GM21576 (cell line): ENCODE results near the gene TCP11L2.
"Not testable (repeated sequence)": the region's sequence is repeated elsewhere in the genome, so short reads cannot be mapped to it uniquely, and the experiment has no call there.

Experiments used
- ATAC-seq: cut with Tn5 transposase; IDR thresholded peaks from one replicate; pipeline ENCODE4 v1.9.1; 2021; ENCODE audit warnings: mild to moderate bottlenecking, moderate library complexity; ENCODE audit not compliant: unreplicated experiment

Gene TCP11L2

DNA sequence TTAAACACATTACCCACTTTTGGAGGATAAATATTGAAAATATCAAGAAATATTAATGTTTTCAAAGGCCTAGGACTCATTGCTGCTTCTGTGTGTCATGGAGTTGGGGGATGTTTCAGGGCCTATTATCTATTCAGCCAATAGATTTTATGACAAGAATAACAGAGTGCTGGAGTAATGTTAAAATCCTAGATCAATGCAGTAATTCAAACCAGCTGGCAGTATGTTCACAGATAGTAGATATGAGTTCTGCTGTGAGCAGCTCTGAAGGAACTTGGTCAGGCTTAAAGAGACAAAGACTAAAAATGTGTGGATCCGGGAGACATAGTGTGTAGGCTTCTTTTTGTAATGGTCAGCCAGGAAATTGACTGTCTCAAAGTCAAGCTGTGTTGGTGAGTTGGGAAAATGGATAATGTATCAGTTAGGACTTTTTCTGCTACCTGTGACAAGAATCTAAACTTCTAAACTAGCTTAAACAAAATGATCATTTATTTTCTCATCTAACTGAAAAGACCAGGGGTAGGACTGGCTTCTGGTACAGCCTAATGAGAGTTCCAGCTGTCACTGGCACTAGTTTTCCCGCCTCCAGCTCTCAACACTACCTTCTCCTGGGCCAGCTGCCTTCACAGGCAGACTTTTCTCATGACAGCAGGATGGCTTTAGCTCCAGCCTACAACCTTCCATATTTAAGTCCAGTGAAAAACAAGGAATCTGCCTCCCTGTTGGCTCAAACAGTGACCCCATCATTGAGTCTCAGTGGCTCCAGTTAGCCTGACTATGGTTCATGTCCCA is 38.7 kb downstream of the TCP11L2 start:
- no peak for ATAC-seq

DNA sequence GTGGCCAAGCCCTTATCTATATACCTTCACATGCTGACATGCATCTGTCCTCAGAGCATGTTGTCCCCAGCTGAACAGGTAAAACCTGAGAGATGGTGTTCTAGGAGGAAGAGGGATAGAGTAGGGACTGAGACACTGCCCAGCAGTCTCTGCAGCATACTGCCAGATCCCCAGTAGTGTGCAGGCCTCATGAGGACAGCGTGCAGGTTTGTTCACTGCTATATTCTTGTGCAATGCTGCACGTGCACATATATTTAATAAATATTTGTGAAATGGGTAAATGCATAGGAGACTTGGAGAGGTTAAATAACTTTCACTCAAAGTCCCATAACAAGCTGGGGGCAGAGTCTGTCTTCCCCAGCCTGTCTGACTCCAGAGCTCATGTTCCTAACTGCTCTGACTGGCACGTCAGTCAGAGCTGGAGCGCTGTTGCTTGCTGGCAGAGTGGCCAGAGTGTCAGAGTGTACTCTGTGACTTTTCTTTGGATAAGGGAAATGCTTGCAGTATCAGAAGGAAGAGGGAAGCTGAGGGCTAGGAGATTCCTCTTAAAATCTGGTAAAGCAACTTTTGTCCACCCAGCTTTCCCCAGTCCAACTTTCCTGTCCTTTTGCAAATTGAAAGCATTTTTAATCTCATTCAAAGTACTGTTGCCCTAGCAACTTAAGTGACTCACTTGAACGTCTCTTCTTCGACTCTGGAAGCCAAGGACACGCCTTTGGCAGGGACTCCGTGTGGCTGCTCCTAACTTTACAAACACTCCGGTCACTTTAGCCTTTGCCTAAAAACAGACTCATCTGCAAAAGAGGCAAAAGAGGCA is 40.1 kb downstream of the TCP11L2 start:
- no peak for ATAC-seq

DNA sequence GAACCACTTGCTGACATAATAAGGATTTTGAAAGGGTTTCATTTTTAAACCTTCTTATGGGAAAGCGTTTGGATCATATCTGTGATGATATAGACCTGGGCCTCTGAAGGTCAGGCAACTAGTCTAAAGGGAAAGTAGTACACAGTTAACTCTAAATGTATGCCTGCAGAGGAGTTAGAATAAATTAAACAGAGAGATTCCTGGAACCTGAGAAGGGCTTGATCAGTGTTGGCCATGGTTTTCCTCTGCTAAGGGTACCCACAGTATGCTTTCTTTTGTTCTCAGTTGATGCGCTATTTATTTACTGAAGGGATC is 40.6 kb downstream of the TCP11L2 start:
- no peak for ATAC-seq

DNA sequence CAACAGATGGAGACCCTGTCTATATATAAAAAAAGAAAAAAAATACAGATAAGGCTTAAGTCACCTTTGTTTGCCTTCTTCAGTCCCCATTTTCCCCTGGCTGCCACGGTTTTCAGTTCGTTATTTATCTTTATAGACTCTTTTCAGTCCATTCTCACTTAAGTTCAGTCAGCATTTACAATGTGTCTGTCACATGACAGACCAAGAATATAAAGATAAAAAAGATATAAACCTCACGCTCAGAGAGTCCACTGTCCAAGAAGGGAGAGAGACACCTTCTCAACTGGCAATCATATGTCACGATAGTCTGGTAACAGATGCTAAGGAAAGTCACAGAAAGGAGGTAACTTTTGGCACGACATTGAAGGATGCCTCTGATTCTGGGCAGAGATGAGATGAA is 41.6 kb downstream of the TCP11L2 start:
- ATAC-seq = no peak

DNA sequence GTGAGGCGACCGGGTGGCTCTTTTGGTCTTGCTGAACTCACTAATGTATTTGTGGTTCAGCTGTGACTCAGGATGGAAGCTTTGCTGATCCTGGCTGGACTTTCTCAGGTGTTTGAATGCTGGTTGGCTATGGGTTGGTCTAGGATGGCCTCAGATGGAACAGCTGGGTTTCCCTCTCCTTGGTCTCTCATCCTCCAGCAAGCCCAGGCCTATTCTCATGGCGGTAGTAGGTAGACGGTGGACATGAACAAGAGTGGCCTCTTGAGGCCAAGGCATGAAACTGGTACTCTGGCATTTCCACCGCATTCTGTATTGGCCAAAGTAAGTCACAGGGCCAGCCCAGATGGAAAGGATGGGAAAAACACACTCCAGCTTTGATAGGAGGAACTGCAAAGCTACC is 43.2 kb downstream of the TCP11L2 start:
- no peak for ATAC-seq

DNA sequence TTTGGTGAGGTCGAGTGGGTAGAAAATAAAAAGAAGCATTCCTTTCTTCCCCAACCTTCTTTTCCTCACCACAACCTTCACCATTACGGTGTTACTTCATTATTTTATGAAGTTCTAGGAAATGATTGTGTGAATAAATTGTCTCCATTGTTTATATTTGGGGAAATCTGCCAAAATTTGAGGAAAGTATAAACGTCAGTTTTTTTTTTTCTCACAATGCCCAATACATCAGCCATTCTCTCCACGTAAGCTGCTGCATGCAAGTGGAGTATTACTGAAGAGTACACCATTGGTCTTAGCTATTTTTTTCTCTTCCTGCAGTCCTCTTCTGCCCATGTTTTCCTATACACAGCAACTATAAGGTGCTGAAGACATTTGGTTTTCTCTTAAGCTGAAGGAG is 45.9 kb downstream of the TCP11L2 start:
- ATAC-seq = no peak

DNA sequence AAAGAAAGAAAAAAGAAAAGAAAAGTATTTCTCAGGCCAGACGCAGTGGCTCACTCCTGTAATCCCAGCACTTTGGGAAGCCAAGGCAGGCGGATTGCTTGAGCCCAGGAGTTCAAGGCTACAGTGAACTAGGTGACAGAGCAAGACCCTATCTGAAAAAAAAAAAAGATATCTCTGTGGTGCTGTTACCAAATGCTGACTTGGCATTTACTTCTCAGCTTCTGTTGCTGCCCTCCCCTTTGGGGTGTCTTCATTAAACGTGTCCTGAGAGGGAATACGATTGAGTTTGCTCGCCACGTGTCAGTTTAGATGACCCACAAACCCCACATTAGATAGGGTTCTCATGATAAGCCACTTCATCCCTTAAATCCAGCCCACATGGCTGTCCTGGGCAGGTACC is 50.6 kb downstream of the TCP11L2 start:
- ATAC-seq = no peak

DNA sequence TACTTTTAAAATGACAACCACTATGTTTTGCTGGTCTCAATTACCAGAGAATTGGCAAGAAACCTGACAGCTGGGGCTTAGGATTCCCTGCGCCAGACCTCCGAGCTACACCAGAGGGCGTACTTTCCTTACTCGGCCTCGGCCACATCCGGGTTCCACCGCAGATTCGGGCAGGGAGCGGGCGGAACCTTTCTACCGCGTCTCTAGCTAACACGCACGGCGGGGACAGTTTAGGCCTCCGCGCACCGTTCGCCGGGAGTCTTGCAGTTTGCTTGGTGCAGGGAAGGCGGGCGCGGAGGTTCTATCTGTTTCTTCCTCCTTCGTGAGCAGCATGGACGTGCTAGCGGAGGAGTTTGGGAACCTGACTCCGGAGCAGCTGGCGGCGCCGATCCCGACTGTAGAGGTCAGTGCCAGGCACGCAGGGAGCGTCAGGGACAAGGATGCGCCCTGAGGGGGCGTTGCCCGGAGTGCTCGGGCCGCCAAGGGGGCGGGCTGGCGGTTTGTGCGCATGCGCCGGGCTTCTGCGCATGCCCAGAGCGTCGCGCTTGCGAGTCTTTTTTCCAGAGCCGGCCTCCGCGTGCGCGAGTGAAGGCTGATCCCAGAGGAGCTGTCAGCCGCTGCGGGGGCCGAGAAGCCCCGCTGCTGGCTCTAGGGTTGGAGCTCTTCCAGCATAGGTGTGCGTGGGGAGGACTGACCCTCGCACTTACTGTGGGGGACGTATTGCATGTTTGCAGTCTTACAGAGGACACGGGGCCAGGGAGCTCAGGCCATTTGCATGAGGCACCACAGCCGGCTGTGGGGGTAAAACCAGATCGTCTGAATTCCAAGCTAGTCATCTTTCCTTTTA is 55.2 kb downstream of the TCP11L2 start, which contains the start of gene POLR3B:
TSS of gene POLR3B (plus strand) at position 200 of the 847 bp plus-strand sequence. CDS start at position 332, 132 bp downstream.
- peak; percentile 84 for ATAC-seq

DNA sequence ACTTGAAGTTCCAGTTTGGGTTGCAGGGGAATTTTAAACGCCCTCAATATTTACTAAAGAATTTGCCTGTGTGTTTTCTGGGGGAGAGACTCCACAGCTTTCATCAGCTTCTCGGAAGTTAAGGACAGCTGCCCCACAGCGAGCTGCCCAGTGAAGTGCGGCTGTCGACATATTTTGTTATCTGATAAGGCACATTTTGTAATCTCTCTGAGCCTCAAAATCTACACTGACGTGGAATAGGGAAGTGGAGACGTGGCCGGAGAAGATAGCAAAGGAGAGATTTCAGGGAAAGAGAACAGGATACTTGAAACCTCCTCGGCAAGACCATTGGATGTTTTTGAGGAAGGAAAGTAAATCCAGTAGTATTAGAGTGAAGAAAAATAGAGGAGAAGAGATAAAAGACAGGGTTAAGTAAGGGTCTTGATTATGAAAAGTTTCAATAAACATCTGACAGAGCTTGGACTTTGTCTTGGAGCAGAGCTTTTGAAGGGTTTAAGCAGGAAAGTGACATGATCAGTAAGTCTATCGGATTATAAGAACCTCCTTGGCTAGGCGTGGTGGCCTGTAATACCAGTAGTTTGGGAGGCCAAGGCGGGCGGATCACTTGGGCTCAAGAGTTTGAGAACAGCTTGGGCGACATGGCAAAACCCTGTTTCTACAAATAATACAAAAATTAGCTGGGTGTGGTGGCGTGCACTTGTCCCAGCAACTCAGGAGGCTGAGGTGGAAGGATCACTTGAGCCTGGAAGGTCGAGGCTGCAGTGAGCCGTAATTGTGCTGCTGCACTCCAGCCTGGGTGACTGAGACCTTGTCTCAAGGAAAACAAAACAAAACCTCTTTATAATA is 56.1 kb downstream of the TCP11L2 start:
- ATAC-seq = peak; percentile 5

DNA sequence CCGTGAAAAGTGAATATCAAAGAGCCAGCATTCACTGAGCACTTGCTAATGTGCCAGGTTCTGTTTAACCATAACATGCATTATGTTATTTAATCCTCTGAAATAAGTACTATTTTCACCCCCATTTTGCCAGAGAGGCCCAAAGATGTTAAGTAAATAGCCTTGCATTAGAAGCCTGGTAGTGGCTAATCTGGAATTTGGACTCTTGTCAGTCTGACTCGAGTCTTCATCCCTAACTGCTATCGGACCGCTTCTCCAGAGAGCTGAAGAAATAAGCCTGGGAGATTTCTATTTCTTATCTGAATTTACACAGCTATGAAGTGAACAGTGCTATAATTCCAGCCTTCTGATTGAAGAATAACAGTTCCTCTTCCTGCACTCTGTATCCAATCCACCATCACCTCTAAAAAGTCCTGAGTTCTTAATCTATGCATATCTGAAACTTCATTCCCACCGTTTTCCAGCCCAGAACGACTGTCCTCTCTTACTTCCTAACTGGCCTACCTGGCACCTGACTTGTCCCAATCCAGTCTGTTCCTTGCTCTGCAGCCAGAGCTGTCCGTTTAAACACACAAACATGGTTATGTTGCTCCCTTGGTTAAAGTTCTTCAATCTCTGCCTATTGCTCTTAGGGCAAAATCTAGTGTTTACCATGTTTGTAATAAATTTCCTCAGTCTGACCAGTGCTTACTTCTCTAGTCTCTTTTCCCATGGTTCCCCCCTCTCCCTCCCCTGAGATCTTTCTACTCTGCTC is 57.3 kb downstream of the TCP11L2 start:
- no peak for ATAC-seq

DNA sequence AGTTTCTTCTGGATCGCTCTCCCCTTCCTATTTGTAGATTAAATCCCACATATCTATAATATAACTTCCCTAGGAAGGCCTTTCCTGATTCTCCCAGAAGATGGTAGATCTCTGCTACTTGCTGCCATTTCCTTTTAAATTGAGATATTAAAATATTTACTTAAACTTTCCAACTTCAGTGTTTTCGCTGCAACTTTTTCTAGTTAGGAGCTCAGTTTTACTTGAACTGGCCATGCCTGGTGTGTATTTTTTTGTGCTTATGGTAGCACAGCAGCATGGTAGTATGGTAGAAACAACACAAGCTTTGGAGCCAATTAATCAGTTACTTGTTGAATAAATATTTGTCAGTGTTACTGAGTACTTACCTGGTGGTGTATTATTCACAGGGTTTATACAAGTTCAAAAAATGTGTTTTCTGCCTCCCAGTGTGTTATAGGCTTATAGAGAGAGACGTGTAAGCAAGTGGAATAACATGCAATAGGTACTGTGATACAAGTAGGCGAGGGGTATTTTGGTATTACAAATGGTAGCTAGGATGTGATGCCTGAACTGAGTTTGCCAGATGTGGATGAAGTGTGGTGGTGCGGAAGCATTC is 58.0 kb downstream of the TCP11L2 start:
- no peak for ATAC-seq

DNA sequence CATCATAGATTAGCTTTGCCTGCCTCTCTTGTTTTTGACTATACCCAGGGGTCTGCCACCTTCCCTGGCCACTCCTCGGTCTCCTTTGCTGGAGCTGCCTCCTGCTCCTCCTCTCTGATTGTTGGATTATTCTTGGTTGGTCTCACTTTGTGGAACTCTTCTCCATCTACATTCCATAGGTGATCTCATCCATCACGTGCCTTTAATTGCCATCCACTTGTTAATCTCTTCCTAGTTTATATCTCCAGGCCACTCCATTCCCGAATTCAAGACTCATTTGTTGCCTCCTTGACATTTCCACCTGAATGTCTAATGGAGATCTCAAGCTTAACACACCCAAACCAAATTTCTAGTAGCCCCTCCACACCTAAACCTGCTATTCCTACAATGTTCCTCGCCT is 60.4 kb downstream of the TCP11L2 start:
- no peak for ATAC-seq

DNA sequence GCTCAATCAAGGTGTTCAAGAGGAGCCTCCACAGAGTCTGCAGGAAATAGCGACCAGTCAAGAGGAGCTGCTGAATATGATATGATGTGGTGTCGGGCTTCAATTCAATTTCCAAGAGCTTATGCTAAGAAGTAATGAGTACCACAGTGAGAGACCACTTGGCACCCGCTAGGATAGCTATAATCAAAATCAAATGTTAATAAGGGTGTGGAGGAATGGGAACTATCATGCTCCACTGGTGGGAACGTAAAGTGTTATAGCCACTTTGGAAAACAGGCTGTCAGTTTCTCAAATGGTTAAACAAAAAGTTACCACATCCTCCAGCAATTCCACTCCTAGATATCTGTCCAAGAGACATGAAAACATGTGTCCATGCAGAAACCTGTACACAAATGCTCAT is 61.7 kb downstream of the TCP11L2 start:
- ATAC-seq = no peak

DNA sequence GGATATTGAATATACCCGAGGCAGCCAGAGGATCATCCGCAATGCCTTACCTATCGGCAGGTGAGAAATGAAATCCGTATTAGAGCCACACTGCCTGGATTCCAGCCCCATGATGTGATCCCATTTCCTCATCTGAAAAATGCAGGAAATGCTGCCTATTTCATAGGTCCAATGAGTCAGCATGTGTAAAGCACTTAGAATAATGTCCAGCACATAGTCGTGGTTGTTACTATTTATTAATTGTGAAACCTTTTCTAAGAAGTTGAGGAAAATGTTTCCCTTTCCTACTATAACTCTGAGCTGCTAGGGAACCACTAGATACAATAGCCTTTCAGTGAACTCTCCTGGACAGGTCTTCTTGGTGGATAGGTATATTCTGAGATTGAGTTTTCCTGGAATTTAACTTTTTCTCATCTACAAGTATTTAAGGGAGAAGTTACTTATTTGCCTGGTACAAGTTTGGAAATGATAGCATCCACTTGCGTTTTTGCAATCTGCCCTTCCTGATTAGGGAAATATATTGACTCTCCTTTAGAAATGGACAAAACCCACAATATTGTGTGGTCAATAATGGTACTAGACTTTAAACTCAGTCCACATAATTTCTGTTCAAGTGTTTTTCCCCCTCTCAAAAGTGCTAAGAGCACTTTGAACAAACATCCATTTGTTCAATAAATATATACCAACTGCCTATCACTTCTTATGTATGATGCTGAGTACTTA is 67.3 kb downstream of the TCP11L2 start:
- ATAC-seq = no peak

DNA sequence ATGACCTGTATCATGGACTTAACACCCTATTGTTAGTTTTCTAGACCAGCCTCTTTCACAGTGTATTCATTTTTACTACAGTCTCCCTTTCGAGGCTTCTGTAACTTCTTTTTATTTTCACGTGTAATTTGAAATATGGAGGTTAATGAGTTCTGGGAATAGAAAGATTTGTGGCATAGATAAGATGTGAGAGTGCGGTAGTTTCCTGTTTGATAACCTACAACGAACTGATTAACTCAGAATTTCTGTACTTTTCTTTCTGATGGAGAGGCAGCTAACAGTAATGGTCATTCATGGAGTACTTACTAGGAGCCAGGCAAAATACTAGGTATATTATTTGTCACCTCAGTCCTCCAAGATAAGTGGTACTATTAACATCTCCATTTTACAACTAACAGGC is 76.3 kb downstream of the TCP11L2 start:
- ATAC-seq = no peak

DNA sequence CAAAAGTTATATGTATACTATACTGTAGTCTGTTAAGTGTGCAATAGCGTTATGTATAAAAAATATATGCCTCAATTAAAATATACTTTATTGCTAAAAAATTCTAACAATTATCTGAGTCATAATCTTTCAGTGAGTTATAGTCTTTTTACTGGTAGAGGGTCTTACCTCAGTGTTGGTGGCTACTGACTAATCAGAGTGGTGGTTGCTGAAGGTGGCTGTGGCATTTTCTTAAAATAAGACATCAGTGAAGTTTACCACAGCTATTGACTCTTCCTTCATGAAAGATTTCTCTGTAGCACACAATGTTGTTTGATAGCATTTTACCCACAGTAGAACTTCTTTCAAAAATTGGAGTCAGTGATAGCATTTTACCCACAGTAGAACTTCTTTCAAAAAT is 78.4 kb downstream of the TCP11L2 start:
- ATAC-seq = no peak

DNA sequence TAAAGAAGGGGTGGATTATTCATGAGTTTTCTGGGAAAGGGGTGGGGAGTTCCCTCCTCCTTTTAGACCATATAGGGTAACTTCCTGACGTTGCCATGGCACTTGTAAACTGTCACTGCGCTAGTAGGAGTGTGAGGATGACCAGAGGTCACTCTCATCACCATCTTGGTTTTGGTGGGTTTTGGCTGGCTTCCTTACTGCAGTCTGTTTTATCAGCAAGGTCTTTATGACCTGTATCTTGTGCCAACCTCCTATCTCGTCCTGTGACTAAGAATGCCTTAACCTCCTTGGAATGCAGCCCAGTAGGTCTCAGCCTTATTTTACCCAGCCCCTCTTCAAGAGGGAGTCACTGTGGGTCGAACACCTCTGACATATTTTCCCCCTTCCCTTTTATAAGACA is 79.3 kb downstream of the TCP11L2 start:
- not testable (repeated sequence) for ATAC-seq

DNA sequence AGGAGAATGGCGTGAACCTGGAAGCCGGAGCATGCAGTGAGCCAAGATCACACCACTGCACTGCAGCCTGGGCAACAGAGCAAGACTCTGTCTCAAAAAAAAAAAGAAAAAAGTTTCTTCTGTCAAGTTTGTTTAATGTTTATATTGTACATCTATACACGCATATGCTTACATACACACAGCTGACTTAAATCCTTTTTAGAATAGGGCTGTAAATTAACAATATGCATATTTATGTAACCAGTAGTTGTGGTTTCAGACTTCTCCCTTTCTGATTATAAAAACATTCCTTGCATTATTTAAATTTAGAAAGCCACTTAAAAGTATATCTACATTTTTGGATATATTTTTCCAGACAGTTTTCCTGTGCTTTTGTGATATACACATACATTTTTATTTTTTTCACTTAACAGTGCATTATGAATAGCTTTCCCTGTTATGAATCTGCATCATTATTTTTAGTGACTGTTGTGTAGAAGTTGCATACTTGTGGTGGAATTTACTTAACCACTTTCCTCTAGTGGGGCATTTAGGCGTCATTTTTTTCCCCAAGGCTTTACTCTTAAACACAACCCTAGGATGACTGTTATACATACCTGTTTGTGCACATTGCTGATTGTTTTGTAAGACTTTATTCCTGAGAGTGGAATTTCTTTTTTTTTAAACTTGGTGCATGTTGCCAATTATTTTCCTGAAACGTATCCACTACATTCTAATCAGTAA is 84.4 kb downstream of the TCP11L2 start:
- ATAC-seq = no peak
